GM18526 (cell line): ENCODE measurements around the gene DHCR24.

Source experiments
- POLR2A ChIP-seq: IDR thresholded peaks from 3 replicates; pipeline ENCODE4 v1.6.1; 2011; ENCODE audit not compliant: insufficient read length; ENCODE audit errors: extremely low read depth

The DHCR24 gene

DNA sequence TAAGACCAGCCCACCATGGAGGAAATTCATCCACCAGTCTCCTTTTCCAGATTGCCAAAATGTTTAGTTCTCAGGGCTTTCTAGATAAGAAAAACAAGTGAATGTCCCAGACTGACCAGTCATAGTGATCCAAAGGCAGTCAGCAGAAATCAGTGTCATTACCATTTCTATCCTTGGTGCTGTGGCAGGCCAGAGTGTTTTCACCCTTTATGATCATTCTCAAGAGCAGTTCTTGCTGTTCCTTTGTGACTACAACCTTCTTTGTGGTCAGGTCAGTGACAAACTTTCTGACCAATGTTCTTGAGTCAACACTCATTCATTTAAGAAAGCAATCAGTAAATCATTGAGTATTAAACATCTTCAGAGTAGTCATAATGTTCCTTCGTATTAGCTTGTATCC lies 7.3 kb upstream of the DHCR24 start:
- TF ChIP-seq POLR2A, result no peak

- no peak for TF ChIP-seq POLR2A
These were observed 5.6 kb upstream of the DHCR24 start for GRCh38 chr1:54892586-54892985.

DNA sequence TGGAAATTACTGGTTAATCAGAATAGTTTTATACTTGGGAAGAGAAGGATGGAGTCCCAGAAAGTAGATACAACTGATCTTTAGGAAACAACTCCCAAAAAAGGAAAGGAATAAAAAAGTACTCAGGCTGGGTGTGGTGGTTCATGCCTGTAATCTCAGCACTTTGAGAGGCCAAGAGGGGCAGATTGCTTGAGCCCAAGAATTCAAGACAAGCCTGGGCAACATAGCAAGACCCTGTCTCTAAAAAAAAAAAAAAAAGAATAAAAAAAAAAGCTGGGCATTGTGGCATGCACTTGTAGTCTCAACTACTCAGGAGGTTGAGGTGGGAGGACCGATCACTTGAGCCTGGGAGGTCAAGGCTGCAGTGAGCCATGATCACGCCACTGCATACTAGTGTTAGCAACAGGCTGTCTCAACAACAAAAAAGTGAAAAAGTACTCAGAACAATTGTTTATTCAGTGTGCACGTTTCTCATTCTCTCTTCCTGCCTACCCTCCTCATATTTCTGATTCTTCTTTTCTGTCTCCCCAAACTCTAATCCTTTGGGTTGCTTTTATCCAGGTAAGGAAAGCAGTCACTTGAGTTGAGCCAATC lies 2.2 kb upstream of the DHCR24 start:
- no peak for TF ChIP-seq POLR2A

GRCh38 chr1:54888080-54888733 lies 1.2 kb upstream of the DHCR24 start:
- no peak for TF ChIP-seq POLR2A

DNA sequence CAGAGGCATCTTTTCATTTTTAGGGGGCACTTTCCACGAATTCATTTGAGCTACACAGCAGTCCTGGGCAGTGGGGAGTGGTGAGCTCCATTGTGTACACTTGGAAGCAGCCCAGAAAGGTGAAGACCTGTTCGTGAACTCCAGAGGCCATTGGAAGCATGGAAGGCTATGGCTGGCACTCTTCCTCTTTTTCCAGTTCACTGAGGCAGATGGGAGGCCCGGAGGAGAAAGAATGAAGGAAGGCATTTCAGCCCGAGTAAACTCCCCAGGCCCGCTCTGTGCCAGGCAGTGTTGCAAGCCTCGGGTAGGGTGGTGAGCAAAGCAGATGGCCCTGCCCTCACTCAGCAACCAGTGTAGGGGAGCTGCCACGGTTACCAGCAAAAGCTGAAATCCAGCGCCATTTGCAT lies 673 bp upstream of the DHCR24 start:
- TF ChIP-seq POLR2A, result no peak

DNA sequence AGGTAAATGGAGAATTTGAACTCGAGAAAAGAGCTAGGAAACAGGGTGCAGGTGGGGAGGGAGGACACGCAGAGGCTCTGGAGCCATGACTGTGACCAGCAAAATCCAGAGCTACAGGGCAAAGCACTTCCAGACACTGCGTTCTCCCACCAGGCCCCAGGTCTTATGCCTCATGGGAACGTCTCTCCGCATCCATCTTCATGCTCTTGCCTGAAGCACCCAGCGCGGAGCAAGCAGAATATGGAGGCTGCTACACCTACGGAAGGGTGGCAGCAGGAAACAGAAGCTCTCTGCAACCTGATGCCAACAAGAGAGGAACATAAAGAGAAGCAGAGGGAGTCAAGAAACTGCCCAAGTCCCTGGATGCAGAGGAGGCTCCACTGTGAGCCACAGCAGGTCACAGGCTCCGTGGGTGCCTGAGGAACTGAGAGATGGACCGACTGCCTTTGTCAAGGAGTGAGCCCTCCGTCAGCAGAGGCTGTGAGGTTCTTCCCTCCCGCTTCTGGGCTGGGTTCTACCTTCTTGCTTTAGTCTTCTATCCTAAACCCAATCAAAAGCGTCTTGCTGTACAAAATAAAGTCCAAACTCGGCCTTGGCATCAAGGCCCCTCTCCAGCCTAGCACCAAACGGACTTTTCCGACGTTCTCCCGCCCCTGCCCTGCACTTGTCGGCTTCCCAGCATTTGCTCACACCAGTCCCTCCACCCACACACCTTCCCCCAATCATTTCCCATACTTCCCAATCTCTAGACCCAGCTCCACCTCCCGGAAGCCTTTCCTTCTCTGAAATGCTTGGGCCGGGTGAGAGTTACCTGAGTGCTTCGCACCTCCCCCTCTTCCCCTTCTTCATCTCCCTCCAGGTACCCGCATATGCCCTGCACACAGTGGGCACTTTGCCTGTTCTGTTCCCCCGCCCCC lies 930 bp downstream of the DHCR24 start:
- no peak for TF ChIP-seq POLR2A

GRCh38 chr1:54885237-54885679 lies 1.7 kb downstream of the DHCR24 start:
- no peak for TF ChIP-seq POLR2A

DNA sequence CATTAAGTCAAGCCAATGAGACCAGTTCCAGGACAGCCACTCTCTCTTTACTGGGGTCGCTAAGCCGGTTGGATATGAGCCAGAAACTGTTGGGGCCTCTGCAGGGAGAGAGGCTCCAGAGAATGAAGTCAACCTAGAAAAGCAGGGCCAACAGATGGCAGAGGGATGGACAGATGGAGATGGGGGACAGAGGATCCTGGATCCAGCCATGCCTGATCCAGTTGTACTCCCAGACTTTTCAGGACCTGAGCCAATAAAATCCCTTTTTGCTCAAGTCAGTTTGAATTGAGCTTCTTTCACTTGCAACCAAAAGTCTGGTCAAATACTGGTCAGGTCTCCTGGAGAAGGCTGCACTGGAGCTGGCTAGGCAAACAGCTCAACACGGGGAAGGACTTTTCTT lies 2.2 kb downstream of the DHCR24 start:
- no peak for TF ChIP-seq POLR2A

DNA sequence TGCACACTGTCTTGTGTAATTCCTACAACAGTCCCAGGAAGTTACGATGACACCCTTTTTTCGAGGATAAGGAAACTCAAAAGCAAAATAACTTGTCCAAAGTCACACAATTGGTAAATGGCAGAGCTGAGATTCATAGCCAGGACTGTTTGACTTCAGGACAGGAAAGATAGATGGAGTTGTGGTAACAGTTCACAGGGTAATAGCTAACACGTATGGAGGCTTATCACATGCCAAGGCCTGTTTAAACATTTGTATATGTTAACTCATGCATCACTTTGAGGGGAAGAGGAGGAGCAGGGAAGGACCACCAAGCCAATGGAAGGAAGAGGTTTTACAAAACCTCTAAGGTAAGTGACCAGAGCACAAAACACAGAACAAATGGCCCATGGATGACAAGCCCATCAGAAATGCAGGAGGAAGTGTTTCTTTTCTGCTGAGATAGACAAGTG lies 2.8 kb downstream of the DHCR24 start:
- TF ChIP-seq POLR2A, result no peak

DNA sequence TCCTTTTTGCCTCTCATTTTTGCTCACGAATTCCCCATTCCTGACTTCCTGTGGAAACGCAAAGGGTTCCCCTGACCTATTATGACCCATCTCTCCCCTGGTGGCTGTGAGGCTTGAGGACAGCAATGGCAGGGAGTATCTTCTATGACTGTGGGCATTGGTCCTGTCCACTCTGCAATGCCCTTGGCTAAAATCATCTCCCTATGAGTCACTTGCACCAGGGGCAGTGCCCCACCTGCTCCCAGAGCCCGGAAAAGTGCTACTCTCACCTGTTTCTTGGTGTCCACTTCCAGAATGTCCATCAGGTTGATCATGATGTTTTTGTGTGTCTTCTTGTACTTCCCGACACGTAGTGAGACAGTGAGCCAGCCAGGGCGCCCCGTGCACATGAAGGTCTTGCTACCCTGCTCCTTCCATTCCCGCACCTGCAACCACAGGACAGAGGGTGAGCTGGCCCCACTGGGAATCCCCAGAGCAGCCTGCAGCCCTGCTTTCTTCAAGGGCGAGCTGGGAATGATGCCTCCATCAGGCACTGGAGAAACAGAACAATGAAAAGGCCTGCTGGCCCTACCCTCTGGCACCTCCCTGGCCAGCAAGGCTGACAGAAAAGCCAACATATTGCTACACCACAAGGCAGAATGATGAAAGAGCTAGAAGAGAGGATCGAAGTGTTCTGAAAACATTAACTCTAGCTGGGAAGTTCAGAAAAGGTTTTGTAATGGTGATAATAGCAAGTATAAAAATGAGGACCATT lies 3.5 kb downstream of the DHCR24 start:
- no peak for TF ChIP-seq POLR2A

GRCh38 chr1:54882519-54882918 lies 4.5 kb downstream of the DHCR24 start:
- TF ChIP-seq POLR2A, result no peak

DNA sequence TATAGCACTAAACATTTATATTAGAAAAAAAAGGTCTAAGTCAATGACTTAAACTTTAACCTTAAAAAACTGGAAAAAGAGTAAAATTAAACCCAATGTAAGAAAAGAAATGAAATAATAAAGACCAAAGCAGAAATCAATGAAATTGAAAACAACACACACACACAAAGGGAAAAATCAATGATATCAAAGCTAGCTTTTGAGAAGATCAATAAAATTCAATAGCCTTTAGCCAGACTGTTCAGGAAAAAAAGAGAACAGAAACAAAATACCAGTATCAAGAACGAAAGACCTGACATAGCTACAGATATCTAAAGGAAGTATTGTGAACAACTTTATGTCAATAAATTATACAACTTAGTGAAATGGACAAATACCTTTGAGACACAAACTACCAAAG lies 7.1 kb downstream of the DHCR24 start:
- no peak for TF ChIP-seq POLR2A

- no peak for TF ChIP-seq POLR2A
These were observed 10.2 kb downstream of the DHCR24 start for GRCh38 chr1:54876814-54877213.

GRCh38 chr1:54875000-54875399 lies 12.0 kb downstream of the DHCR24 start:
- no peak for TF ChIP-seq POLR2A
